ENCODE measurements around the gene ANGPTL8. TPM values are rescaled to one million over a fixed set of nuclear protein-coding genes. Genes with fewer than 3 reads are reported as not detected.

The ANGPTL8 gene
- total RNA-seq, 1 donor from 2014 or later: 15.5 TPM

DNA sequence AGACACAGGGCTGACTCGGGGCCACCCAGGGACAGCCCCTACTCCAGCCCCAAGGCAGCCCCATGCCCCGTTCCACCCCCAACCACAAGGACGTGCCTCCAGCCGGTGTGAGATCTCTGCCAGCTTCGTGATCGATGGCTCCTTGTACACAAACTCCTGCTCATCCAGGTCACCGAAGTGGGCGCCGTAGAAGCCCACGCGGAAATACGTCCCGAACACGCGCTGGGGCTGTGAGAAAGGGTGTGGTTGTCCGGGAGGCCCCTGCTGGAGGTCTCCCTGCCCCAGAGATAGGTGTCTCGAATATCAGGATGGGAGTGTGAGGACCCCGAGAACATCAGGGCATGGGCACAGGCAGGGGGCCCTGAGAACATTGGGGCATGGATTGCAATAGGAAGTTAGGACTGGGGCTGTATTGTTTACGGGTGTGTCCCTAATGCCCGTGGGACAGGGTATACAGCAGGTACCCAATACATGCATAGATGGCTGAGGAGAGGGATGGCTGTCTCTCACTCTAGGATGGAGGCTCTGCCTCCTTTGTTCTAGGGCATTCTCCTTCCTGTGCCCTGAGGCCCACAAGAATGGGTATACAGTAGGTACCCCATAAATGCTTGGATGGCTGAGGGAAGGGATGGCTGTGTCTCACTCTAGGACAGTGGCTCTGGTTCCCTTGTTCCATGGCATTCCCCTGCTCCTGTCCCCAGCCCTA lies 36.8 kb upstream of the ANGPTL8 start:
- intact Hi-C loops (cut with DNase I): loop anchor here (5.0 to 10.0 kb wide), 2 partner anchors 65 to 178 kb away; no protein-coding TSS in a partner anchor
- ATAC-seq: no peak
- no peak for DNase-seq (ENCODE audit: low spot score)

DNA sequence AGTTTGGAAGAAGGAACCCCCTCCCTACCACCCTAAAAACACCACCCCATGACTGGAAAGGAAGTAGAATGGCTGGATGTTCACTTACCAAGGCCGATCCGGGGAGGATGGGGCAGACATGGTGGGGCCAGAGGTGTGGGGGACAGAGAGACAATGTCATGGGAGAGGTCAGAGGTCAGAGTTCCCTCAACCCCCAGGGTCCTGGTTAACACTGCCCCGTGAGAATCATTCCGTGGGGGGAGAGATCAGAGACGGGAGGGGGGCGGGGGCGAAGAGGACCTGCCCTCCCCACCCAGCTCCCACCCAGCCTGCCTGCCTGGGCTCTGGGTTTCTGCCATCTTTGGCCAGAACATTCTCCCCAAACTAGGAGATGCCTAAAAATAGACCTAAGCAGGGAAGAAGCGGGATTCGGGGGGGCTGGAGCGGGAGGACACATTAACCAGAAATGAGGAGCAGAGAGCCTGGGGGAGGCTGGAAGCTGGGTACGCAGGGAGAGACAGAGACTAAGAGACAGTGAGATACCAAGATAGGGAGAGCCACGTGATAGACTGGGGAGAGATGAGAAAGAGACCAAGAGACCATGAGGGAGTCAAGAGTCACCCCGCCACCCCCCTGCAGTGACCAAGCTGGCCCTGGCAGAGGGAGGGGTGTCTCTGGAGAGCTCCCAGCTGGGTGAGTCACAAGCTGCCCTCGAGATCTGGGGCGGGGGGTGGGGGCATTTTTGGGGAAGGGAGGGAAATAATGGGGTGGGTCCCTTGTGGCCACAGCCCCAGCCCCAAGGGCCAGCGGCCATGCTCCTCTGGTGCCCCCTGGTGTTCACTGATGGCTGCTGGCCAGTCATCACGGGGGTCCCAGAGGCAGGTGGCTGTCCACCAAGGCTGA lies 36.0 kb upstream of the ANGPTL8 start:
- DNase-seq (ENCODE audit: low spot score): peak; percentile 88
- ATAC-seq: peak; percentile 78
- intact Hi-C loops (cut with DNase I): loop anchor here (5.0 to 10.0 kb wide), 2 partner anchors 66 to 179 kb away; no protein-coding TSS in a partner anchor

DNA sequence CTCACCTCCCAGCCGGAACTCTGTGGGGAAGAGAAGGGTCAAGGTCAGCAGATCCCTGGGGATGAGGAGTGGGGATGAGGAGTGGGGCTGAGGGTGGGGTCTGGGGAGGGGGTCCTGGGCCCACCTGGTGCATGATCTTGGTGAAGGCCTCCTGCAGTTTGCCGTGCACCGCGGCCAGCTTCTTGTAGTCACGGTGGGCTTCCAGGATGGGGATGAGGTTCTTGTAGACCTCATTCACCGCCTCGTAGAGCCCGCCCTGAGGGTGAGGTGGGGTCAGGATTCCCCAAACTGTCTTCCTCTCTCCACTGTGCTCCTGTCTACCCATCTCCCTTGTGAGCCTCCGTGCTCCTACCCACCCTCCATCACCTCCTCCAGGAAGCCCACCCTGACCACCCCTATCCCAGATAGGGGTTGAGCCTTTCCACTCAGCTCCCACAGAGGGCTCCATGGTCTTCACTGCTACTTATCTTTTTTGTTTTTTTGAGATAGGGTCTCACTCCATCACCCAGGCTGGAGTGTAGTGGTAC lies 35.3 kb upstream of the ANGPTL8 start:
- ATAC-seq (peak; percentile 20), DNase-seq (ENCODE audit: low spot score) (no peak)
- intact Hi-C loops (cut with DNase I): loop anchor here (5.0 to 10.0 kb wide), 2 partner anchors 67 to 179 kb away; no protein-coding TSS in a partner anchor

DNA sequence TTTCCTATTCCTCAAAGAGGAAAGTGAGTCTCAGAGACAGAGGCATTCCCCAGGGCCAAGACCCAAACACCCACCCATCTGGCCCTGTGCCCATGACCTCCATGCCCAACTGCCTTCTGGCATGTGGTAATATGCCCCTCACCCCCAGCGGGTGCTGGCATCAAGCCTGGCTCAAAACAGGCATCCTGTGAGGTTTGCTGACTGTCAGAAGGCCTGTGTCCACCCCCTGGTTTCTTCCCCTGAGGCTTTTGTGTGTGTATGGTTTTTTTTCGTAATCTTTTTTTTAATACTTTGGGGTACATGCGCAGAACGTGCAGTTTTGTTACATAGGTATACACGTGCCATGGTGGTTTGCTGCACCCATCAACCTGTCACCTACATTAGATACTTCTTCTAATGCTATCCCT lies 34.5 kb upstream of the ANGPTL8 start:
- peak; percentile 86 for DNase-seq (ENCODE audit: low spot score)
- intact Hi-C loops (cut with DNase I): loop anchor here (5.0 to 10.0 kb wide), 2 partner anchors 68 to 180 kb away; no protein-coding TSS in a partner anchor
- ATAC-seq: no peak

DNA sequence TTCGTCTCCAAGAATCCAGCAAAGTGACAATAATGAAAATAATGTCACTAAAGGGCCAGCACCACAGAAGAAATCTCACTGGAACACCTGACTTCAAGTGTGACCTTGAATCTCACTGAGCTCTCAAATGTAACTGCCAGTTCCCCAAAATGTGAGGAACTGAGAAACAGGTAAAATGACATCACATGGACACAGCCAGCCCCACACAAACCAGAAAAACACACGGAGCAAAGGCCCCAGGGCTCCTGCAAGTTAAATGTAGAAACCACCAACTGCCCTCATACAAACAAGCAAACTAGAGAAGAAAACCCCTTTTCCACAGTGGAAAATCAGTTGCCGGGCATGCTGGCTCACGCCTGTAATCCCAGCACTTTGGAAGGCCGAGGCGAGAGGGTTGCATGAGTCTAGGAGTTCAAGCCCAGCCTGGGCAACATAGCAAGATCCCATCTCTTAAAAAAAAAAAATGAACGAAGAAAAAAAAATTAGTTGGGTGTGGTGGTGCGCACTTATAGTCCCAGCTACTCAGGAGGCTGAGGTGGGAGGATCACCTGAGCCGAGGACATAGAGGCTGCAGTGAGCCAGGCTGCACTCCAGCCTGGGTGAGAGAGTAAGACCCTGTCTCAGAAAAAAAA lies 33.4 kb upstream of the ANGPTL8 start:
- DNase-seq (ENCODE audit: low spot score): no peak
- no peak for ATAC-seq
- intact Hi-C loops (cut with DNase I): loop anchor here (10.0 kb wide), 1 partner anchor 181 kb away; no protein-coding TSS in a partner anchor

DNA sequence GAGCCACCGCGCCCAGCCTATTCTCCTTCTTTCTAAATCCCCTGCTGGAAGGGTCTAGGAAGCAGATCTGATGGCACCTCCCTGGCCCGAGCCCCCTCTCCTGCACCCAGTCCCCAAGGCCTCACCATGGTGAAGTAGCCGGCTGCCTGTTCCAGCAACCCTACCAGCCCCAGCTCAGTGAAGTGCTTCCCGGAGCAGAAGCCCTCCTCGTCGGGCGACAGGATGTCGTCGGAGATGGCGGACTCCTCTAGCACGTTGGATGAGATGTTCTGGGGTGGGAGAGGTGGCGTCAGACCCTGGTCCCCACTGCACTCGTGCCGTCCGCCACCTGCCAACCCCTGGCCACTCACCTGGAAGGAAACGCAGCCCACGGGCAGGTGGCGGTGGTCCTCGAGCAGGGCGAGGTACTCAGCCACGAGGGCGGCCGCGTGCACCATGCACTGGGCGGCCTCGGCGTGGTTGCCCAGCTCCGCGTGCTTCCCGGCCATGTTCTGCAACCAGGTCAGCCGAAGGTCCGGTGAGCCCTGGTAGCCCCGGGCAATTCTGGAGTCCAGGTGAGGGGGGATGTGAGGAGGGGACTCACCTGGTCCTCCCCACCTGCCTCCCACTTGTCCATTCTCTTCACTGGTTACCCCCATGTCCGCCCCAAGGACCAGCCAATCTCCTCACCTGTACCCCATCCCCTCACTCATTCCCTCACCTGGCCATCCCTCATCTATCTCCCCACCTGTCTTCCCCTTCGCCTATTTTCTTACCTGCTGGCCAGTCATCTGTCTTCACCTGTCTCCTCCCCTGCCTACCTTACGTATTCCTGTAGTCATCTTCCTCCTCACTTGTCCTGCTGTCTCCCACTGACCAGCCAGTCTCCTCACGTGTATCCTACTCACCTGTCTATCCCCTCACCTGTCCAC lies 30.6 kb upstream of the ANGPTL8 start:
- intact Hi-C loops (cut with DNase I): loop anchor here (10.0 kb wide), 1 partner anchor 184 kb away; no protein-coding TSS in a partner anchor
- ATAC-seq (no peak), DNase-seq (ENCODE audit: low spot score) (no peak)

DNA sequence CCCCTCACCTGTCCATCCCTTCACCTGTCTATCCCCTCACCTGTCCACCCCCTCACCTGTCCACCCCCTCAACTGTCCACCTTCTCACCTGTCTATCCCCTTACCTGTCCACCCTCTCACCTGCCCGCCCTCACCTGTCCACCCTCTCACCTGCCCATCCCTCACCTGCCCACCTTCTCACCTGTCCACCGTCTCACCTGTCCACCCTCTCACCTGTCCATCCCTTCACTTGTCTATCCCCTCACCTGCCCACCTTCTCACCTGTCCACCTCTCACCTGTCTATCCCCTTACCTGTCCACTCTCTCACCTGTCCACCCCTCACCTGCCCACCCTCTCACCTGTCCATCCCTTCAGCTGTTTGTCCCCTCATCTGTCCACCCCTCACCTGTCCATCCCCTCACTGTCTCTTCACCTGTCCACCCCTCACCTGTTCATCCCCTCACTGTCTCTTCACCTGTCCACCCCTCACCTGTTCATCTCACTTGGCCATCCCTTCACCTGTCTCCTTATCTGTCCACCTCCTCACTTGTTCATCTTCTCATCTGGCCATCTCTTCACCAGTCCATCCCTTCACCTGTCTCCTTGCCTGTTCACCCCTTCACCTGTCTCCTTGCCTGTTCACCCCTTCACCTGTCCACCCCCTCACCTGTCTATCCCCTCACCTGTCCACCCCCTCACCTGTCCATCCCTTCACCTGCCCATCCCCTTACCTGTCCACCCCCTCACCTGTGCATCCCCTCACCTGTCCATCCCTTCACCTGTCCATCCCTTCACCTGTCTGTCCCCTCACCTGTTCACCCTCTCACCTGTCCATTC lies 29.4 kb upstream of the ANGPTL8 start:
- intact Hi-C loops (cut with DNase I): loop anchor here (10.0 kb wide), 1 partner anchor 185 kb away; no protein-coding TSS in a partner anchor
- ATAC-seq (no peak), DNase-seq (ENCODE audit: low spot score) (no peak)

DNA sequence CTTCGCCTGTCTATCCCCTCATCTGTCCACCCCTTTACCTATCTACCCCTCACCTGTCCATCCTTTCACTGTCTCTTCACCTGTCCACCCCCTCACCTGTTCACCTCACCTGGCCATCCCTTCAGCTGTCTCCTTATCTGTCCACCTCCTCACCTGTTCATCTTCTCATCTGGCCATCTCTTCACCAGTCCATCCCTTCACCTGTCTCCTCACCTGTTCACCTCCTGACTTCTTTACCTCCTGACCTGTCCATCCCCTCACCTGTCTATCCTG lies 28.8 kb upstream of the ANGPTL8 start:
- DNase-seq (ENCODE audit: low spot score): no peak
- intact Hi-C loops (cut with DNase I): no loop called here
- ATAC-seq: no peak

DNA sequence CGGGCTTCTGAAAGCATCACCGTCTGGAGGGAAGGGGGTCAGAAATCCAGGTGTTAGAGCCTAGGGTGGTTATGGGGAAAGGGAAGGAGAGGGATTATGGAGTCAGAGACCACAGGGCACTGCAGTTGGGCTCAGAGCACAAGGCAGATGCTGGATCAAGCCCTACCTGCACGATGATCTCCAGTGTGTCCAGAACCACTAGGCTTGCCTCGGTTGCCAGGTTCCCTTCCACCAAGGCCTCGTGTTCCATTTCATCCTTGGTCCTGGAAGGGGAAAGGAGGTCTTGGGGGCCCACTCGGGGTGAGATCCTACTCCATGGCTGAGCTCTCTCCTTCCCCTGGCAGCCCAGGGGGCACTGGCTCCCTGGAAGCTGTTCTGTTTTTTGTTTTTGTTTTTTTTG lies 25.0 kb upstream of the ANGPTL8 start:
- intact Hi-C loops (cut with DNase I): no loop called here
- ATAC-seq (no peak), DNase-seq (ENCODE audit: low spot score) (no peak)

DNA sequence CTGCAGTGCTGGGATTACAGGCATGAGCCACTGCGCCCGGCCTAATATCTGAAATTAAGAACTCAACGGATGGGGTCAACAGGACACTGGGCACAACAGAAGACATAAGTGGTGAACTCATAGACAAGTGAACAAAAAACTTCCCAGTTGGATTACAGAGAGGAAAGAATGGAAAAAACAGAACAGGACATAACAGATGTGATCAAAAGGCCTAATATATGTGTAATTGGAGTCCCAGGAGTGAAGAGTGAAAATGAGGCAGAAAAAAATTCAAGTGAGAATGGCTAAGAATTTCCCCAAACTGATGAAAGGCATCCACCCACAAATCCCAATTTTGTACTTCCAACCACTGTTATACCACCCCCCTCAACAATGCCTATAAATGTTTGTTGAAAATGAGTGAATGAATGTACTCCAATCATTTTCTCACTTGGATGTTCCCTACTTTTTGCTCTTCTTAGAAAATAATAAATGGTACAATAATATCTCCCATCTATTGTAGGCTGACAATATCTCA lies 18.3 kb upstream of the ANGPTL8 start:
- ATAC-seq (no peak), DNase-seq (ENCODE audit: low spot score) (no peak)
- intact Hi-C loops (cut with DNase I): no loop called here

DNA sequence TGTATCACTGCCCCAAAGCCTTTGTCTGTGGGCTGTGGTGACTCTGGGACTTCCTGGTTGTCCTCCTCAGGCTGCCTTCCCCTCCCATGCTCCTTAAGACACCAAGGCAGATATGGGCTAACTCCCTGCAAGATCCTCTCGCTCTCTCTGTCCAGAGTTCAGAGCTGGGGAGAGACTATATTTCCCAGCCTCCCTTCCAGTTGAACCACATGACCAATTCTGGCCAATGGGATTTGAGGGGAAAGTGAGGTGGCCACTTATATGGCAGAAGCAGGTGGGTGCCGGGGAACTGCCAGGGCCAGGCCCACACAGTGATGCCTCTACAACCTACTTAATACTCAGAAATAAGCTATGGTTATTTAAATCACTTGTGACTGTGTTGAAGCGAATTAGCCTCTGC lies 16.2 kb upstream of the ANGPTL8 start:
- DNase-seq (ENCODE audit: low spot score): no peak
- no peak for ATAC-seq
- intact Hi-C loops (cut with DNase I): no loop called here

DNA sequence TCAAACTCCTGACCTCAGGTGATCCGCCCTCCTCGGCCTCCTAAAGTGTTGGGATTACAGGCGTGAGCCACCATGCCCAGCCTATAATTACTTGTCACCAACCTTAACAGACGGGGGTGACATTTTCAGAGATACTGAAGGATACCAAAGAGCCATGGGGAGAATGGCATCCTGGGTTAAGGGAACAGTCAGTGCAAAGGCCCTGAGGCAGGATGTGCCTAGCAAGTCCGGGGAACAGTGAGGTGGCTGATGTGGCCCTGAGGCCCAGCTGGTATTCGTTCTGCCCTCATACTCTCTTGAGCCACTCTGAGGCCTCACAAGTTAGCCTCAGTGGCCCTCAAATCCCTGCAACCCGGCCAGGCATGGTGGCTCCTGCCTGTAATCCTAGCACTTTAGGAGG lies 15.0 kb upstream of the ANGPTL8 start:
- DNase-seq (ENCODE audit: low spot score) (no peak), ATAC-seq (no peak)
- intact Hi-C loops (cut with DNase I): no loop called here

DNA sequence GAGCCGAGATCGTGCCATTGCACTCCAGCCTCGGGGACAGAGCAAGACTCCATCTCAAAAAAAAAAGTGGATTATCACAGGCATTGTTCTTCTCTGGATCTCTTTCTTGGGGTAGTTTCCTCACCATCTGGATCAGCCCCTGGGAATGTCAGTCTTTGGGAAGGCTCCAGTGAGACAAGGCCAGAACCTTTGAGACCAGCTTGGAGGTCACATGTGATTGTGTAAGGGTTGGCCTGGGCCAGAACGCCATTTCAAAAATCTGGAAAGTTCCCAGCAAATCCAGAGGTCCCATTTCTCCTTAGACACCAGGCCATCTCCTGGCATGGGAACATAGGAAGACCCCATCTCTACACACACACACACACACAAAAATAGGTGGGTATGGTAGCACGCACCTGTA lies 14.2 kb upstream of the ANGPTL8 start:
- intact Hi-C loops (cut with DNase I): no loop called here
- DNase-seq (ENCODE audit: low spot score) (no peak), ATAC-seq (peak; percentile 56)

DNA sequence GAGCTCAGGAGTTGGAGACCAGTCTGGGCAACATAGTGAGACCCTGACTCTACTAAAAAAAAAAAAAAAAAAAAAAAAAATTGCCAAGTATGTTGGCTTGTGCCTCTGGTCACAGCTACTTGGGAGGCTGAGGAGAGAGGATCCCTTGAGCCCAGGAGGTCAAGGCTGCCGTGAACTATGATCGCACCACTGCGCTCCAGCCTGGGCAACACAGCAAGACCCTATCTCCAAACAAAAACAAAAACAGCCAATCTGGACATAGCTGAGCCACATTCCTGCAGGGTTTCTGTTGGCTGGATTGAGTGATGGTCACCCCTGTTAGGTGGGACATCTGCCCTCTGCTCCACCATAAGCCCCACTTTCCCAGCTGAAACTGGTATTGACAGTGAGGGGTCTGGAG lies 13.6 kb upstream of the ANGPTL8 start:
- intact Hi-C loops (cut with DNase I): no loop called here
- ATAC-seq (no peak), DNase-seq (ENCODE audit: low spot score) (no peak)

DNA sequence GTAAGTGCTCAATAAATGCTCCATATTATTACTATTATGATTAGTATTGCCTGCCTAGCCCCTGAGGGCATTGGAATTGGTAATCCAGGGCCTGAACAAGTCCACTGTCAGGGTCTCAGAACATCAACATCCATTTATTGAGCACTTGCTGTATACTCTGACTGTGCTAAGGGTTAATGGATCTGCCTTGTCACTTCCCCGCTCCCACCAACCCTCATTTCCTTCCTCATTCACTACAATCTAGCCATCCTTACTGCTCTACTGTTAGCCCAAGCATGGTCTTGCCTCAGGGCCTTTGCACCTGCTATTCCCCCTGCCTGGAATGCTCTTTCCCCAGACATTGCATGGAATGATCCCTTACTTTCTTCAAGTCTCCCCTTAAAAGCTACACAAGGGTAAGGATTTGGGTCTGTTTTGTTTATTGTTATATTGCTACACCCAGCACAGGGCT lies 12.7 kb upstream of the ANGPTL8 start:
- ATAC-seq (no peak), DNase-seq (ENCODE audit: low spot score) (no peak)
- intact Hi-C loops (cut with DNase I): no loop called here

DNA sequence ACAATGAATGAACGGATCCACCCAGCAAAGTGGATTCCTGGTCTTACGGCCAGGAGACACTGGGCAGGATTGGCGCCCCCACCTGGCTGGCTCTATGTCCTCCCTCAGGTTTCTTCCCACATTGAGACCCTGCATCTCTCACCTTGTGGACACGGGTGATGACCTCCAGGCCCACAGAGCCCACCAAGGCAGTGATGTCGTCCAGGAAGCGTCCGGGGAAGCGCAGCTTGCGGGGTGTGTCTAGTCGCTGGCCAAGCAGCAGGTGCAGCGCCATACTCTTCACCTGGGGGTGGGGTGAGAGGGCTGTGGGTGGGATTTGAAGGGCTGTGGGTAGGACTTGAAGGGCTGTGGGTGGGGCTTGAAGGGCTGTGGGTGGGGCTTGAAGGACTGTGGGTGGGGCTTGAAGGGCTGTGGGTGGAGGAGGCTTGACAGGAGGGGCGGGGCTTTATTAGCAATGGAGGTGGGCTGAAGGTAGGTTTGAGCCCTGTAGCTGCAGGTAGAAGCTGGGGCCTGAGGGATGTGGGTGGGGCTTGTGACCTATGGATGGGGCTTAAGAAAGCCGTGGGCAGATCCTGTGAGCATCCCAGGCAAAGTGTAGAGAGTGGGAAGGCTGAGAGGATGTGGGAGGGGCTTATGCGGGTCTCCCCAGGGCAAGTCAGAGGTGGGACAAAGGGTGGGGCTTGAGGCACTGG lies 12.1 kb upstream of the ANGPTL8 start:
- DNase-seq (ENCODE audit: low spot score) (no peak), ATAC-seq (no peak)
- intact Hi-C loops (cut with DNase I): no loop called here
